B cell (primary cell): ENCODE measurements around the gene PLPP3. TPM values are rescaled to one million over a fixed set of nuclear protein-coding genes. Genes with fewer than 3 reads are reported as not detected.

ENCODE experiments used
- ATAC-seq: fragments of 200-7000 bp; cut with Tn5 transposase; one replicate; pipeline ENCODE4 v1.10.0; 2021; ENCODE audit warnings: low read depth, mild to moderate bottlenecking, moderate number of reproducible peaks, moderate library complexity
- CTCF ChIA-PET: fragments of 350-600 bp; sonication (Branson Sonifier 250); formaldehyde crosslinking; loops from one replicate; lab custom pipeline; 2021; ENCODE audit warnings: antibody characterized with exemption, inconsistent platforms; lab: Charles Lee
- POLR2A ChIA-PET: fragments of 350-600 bp; sonication (Branson Sonifier 250); formaldehyde crosslinking; loops from one replicate; lab custom pipeline; 2021; ENCODE audit warnings: antibody characterized with exemption; lab: Charles Lee
- DNase-seq: peaks from one replicate; pipeline ENCODE4 v3.0.0; 2013
- H2AFZ ChIP-seq: 2 replicates; pipeline ENCODE4 v1.6.1; 2012; ENCODE audit warnings: mild to moderate bottlenecking, low read depth, low read length; ENCODE audit not compliant: insufficient read depth, poor library complexity, severe bottlenecking
- H3K27ac ChIP-seq, 2 donors: 1 replicate in 1 of 2; 2 replicates in 1 of 2; pipeline ENCODE4 v1.5.1; 2012 to 2013; ENCODE audit warnings: low read length in 2 of 2, mild to moderate bottlenecking in 2 of 2, moderate library complexity in 1 of 2
- H3K27me3 ChIP-seq, 4 experiments: fragments of 200-600 bp in 1 of 4; sonication (generic) in 1 of 4; replicated peaks in 1 of 4; 1 replicate in 2 of 4; 2 replicates in 2 of 4; pipeline versions ENCODE4 v1.6.1 to v1.7.0; 2013 to 2016; ENCODE audit warnings: low read length in 3 of 4, mild to moderate bottlenecking in 2 of 4, mixed read lengths in 1 of 4, moderate library complexity in 1 of 4; ENCODE audit not compliant: insufficient read depth in 4 of 4, control insufficient read depth in 3 of 4; ENCODE audit errors: control extremely low read depth in 1 of 4
- H3K36me3 ChIP-seq, 2 experiments: replicated peaks in 1 of 2; 1 replicate in 1 of 2; 2 replicates in 1 of 2; pipeline versions ENCODE4 v1.6.1 to v1.7.1; 2013; ENCODE audit warnings: low read length in 1 of 2; ENCODE audit not compliant: insufficient read depth in 2 of 2, control insufficient read depth in 1 of 2; ENCODE audit errors: control extremely low read depth in 1 of 2, extremely low read depth in 1 of 2
- H3K4me1 ChIP-seq, 2 donors: fragments of 200-600 bp in 1 of 2; sonication (generic) in 1 of 2; 1 replicate in 1 of 2; 2 replicates in 1 of 2; pipeline versions ENCODE4 v1.5.1 to v1.6.1; 2013 to 2017; ENCODE audit warnings: low read length in 2 of 2; ENCODE audit not compliant: control insufficient read depth in 2 of 2, insufficient read depth in 2 of 2
- H3K4me2 ChIP-seq: replicated peaks from 2 replicates; pipeline ENCODE3; 2012; ENCODE audit warnings: mild to moderate bottlenecking, low read depth, low read length; ENCODE audit not compliant: poor library complexity, severe bottlenecking
- H3K4me3 ChIP-seq, 5 experiments: fragments of 200-600 bp in 1 of 5; sonication (generic) in 1 of 5; 1 replicate in 3 of 5; 2 replicates in 2 of 5; pipeline versions ENCODE4 v1.5.1 to v1.7.0; 2011 to 2016; ENCODE audit warnings: low read length in 4 of 5, mild to moderate bottlenecking in 4 of 5, low read depth in 2 of 5, control low read depth in 1 of 5, moderate library complexity in 1 of 5; ENCODE audit not compliant: insufficient read depth in 1 of 5; ENCODE audit errors: control extremely low read depth in 1 of 5, extremely low read depth in 1 of 5
- H3K79me2 ChIP-seq: fragments of 200-600 bp; sonication (generic); one replicate; pipeline ENCODE4 v1.6.0; 2016; ENCODE audit warnings: low read length; ENCODE audit not compliant: control insufficient read depth, insufficient read depth
- H3K9ac ChIP-seq: fragments of 200-600 bp; sonication (generic); 2 replicates; pipeline ENCODE4 v1.6.1; 2017; ENCODE audit warnings: mild to moderate bottlenecking, low read length, moderate library complexity
- H3K9me3 ChIP-seq, 3 donors: one replicate each; pipeline versions ENCODE4 v1.6.1 to v1.7.1; 2013; ENCODE audit warnings: low read length in 2 of 3; ENCODE audit not compliant: control insufficient read depth in 2 of 3, insufficient read depth in 1 of 3; ENCODE audit errors: control extremely low read depth in 1 of 3
- H4K20me1 ChIP-seq: 2 replicates; pipeline ENCODE4 v1.6.0; 2012; ENCODE audit warnings: mild to moderate bottlenecking, low read length; ENCODE audit not compliant: insufficient read depth, control insufficient read depth, poor library complexity, severe bottlenecking
- H3K27ac Mint-ChIP-seq: one replicate; pipeline ENCODE4 v1.8.0; 2021; ENCODE audit warnings: mixed read lengths
- H3K27me3 Mint-ChIP-seq: one replicate; pipeline ENCODE4 v1.8.0; 2021; ENCODE audit warnings: mixed read lengths
- H3K4me1 Mint-ChIP-seq: one replicate; pipeline ENCODE4 v1.8.0; 2021; ENCODE audit warnings: mixed read lengths
- H3K4me3 Mint-ChIP-seq: one replicate; pipeline ENCODE4 v1.8.0; 2021; ENCODE audit warnings: mixed read lengths
- H3K9me3 Mint-ChIP-seq: one replicate; pipeline ENCODE4 v1.8.0; 2022; ENCODE audit warnings: mixed read lengths; ENCODE audit not compliant: insufficient read depth
- CTCF ChIP-seq: fragments of 200-600 bp; IDR thresholded peaks from one replicate; pipeline ENCODE4 v1.8.0; 2022; ENCODE audit warnings: antibody characterized with exemption, mild to moderate bottlenecking
- EZH2 ChIP-seq: IDR thresholded peaks from 2 replicates; pipeline ENCODE4 v1.6.1; 2012; ENCODE audit warnings: borderline replicate concordance, low read depth, mild to moderate bottlenecking, moderate library complexity, low read length; ENCODE audit not compliant: insufficient read depth, poor library complexity, severe bottlenecking
- WGBS: methylation state at CpG from one replicate; pipeline ENCODE4 v1.1.5; 2013; ENCODE audit warnings: missing lambda C conversion rate; ENCODE audit not compliant: insufficient coverage; 5-methylcytosine and 5-hydroxymethylcytosine counted together
- intact Hi-C: fragments of 100-400 bp; cut with micrococcal nuclease; formaldehyde crosslinking; loops from one replicate; pipeline ENCODE4 v1.10.0; 2022
- polyA plus RNA-seq: library from polyadenylated mRNA; depleted of rRNA; stranded (reverse); fragments of >200 nt; gene quantifications from 2 replicates; pipeline ENCODE4 v1.2.3, GENCODE V29; 2012
- total RNA-seq, 2 donors: library from RNA; stranded (reverse); fragments of 120-200 nt in 1 of 2; gene quantifications; 1 replicate in 1 of 2; 2 replicates in 1 of 2; pipeline versions ENCODE4 v1.2.3 to v1.2.4, GENCODE V29; 2013 to 2022

Gene PLPP3
- total and polyA plus RNA-seq, 2 donors (not counting 1 experiment from before 2014, with no cell fraction given), result 1.8 to 2.9 TPM

DNA sequence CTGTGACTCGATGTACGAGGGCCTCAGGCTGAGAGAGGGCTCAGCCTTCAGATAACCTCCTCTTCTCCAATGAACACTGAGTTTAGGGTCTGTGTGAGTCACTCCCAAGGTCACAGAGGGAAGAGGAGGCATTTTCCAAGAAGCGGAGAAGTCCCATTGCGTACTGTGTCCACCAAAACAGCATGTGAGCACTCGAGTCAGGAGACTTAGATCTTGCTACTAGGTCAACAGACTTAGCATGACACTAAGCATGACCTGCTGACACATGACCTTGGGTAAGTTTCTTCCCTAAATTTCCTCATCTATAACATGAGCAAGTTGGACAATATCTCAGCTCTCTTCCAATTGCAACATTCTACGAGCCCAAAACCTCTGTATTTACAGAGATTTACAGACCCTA, 68.0 kb downstream of the PLPP3 start:
- POLR2A ChIA-PET, result no interaction called here
- Histone ChIP-seq H3K9ac (no peak overlapping the region), H3K4me3 (no peak overlapping the region), H3K36me3 (peaks cover 0 to 6% of the 10 kb centered on the region in 2 experiments), H3K27ac (no peak overlapping the region), H3K4me2 (no peak overlapping the region), H3K4me1 (peaks cover 9% of the 10 kb centered on the region in 2 donors), H3K79me2 (no peaks in the 10 kb centered on the region), H2AFZ (no peak overlapping the region), H3K9me3 (no peaks in the 10 kb centered on the region), H3K27me3 (no peaks in the 10 kb centered on the region), H4K20me1 (no peaks in the 10 kb centered on the region)
- H3K4me1 Mint-ChIP-seq, result peaks cover 8% of the 10 kb centered on the region
- no peak overlapping the region for H3K4me3 Mint-ChIP-seq
- TF ChIP-seq EZH2 (no peak), CTCF (no peak)
- CTCF ChIA-PET, result no interaction called here
- ATAC-seq (no peak), DNase-seq (no peak)
- H3K27me3 Mint-ChIP-seq, result no peaks in the 10 kb centered on the region
- 88% methylated on average over 4 of the region's 6 CpGs for WGBS
- intact Hi-C loops, result no loop called here
- H3K9me3 Mint-ChIP-seq, result no peaks in the 10 kb centered on the region
- H3K27ac Mint-ChIP-seq, result no peak overlapping the region

DNA sequence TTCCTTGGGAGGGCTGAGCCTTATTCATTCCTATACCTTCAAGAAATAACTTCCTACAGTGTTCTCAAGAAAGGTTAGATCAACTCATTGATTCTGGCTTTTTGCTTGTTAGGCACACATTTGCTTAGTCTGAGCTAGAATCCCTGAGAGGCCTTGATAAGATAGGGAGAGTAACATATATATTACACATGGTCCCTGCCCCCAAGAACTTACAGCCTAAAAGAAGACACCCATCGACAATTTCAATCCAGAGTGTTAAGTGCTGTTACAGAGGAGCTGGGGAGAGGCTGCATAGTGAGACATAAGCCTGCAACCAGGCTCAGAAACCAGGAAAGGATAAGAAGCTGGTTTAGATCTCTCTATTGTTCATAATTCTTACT, 68.7 kb downstream of the PLPP3 start:
- Mint-ChIP-seq H3K27ac (no peak overlapping the region), H3K4me3 (no peak overlapping the region), H3K27me3 (no peaks in the 10 kb centered on the region), H3K9me3 (no peaks in the 10 kb centered on the region), H3K4me1 (peaks cover 8% of the 10 kb centered on the region)
- H3K36me3 ChIP-seq, result peaks cover 0 to 6% of the 10 kb centered on the region in 2 experiments
- no peaks in the 10 kb centered on the region for H3K27me3 ChIP-seq
- no CpG with 5 or more reads among the region's 1 CpG for WGBS
- POLR2A ChIA-PET, result no interaction called here
- no peak overlapping the region for H3K27ac ChIP-seq
- H3K9ac ChIP-seq, result no peak overlapping the region
- no peaks in the 10 kb centered on the region for H3K79me2 ChIP-seq
- peaks cover 7 to 10% of the 10 kb centered on the region in 2 donors for H3K4me1 ChIP-seq
- H4K20me1 ChIP-seq, result no peaks in the 10 kb centered on the region
- ATAC-seq, result no peak
- no peak overlapping the region for H3K4me3 ChIP-seq
- intact Hi-C loops, result no loop called here
- CTCF ChIA-PET, result no interaction called here
- no peak overlapping the region for H3K4me2 ChIP-seq
- H3K9me3 ChIP-seq, result no peaks in the 10 kb centered on the region
- TF ChIP-seq CTCF, result no peak
- TF ChIP-seq EZH2, result no peak
- DNase-seq, result no peak
- H2AFZ ChIP-seq, result no peak overlapping the region
